GM19025 (cell line): ENCODE data around the gene LYG1.
"Not testable (repeated sequence)": the region's sequence is repeated elsewhere in the genome, so short reads cannot be mapped to it uniquely, and the experiment has no call there.

Experiments
- ATAC-seq: cut with Tn5 transposase; IDR thresholded peaks from one replicate; pipeline ENCODE4 v1.9.1; 2021; ENCODE audit warnings: mild to moderate bottlenecking, low read depth, moderate library complexity; ENCODE audit not compliant: unreplicated experiment

LYG1 gene

DNA sequence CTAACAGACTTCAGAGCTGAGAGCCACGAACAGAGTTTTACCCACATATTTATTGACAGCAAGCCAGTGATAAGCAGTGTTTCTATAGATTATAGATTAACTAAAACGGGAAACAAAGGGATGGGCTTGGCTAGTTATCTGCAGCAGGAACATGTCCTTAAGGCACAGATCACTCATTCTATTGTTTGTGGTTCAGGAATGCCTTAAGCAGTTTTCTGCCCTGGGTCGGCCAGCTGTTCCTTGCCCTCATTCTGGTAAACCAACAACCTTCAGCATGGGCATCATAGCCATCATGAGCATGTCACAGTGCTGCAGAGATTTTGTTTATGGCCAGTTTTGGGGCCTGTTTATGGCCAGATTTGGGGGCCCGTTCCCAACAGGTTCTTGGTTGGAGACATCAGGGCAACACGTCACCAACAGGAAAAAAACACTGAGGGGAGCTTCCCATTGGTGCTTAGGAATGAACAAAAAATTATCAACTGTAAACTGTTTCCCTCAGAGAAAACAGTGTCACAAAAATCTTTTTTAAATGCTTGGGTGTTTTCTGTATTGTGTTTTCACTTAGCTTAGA lies 22.7 kb downstream of the LYG1 start:
- not testable (repeated sequence) for ATAC-seq

DNA sequence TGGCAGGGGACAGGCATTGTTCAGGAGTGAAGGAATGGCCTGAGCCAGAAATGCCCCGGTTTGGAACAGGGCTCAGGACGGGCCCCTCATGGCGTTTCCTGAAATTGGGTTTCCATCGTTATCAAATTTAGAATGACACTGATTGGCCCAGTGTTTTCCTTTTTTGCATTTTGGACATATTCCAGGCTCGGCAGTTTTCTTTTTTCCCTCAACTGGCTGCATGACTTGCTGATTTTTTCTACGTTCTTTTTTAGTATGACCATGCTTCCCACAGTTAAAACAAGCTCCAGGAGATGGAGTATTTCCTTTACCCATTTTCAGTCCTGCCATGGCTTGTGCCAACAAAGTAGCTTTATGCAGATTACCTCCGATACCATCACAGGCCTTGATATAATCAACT lies 25.1 kb downstream of the LYG1 start:
- ATAC-seq = no peak

GRCh38 chr2:99261242-99261641 lies 39.8 kb downstream of the LYG1 start:
- ATAC-seq = no peak

DNA sequence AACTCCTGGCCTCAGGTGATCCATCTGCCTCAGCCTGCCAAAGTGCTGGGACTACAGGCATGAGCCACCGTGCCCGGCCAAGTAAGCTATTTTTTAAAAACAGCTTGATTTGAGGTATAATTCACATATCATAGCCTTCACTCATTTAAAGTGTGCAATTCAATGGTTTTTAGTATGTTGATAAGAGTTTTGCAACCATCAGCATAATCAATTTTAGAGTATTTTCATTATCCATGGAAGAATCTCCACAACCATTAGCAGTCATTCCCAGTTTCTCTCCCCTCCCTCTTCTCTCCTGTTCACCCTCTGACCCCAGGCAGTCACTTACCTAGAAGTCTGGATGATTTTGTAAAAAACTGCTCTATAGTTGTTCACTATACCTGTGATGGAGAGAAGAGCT lies 40.8 kb downstream of the LYG1 start:
- ATAC-seq = no peak

DNA sequence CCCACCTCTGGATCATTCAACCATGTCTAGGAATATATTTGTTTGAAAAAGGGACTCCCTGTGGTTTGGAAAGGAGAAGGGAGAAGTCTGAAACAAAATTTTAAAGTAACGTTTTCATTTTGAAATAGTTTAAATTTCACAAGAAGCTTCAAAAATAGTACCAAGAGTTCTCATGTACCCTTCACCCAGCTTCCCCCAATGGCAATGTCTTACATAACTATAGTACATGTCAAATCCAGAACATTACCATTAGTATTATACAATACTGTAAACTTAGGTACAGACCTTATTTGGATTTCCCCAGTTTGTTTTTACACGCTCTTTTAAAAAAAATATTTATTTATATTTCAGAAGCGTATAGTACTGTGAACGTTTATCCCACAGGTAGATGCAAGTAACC lies 41.5 kb downstream of the LYG1 start:
- no peak for ATAC-seq

- no peak for ATAC-seq
Measured at GRCh38 chr2:99256677-99257076, 44.3 kb downstream of the LYG1 start.

- ATAC-seq = no peak
Measured at GRCh38 chr2:99255491-99256318, 45.3 kb downstream of the LYG1 start, which contains the start of gene LYG2. LYG2 (minus strand) TSS chr2:99255666; CDS start chr2:99254260, 1,406 bp downstream.

DNA sequence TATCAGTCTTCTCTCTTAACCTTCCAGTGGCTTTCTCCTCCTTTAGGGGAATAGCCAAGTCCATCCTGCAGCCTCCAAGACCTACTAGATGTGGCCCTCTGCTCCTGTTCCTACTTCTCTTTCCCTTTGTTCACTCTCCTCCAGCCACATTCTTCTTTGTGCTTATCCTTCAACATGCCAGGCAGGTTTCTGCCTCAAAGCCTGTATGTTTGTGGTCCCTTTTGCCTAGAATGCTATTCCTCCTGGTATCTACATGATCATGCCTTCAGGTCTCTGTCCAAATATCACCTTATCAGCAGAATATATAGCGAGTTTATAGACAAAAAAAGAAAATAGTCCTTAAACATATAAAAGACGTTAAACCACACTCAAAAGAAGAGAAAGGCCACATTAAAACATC lies 51.0 kb downstream of the LYG1 start:
- ATAC-seq = no peak

DNA sequence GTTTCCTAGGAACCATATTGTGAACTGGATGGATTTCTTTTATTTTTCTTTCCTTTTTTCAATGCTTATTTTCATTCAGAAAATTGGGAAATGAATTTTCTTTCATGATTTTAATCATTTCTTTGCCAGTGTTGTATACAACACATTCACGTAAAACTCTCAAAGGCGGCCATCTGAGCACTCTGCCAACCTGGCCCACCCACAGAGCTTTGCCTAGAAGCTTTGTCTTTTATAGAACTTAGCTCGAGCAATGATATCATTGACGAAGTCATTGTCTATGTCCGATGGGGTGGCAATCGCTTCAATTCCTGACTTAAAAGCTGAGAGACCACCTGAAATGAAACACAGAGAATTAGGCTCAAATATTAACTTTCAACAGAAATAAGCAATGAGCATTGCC lies 58.8 kb downstream of the LYG1 start:
- no peak for ATAC-seq

GRCh38 chr2:99240431-99240830 lies 60.6 kb downstream of the LYG1 start:
- no peak for ATAC-seq

GRCh38 chr2:99238599-99238998 lies 62.4 kb downstream of the LYG1 start:
- ATAC-seq = no peak
